Measurements from ENCODE around the gene MLEC. TPM values are rescaled to one million over a fixed set of nuclear protein-coding genes. Genes with fewer than 3 reads are reported as not detected.

Gene MLEC, protein sequence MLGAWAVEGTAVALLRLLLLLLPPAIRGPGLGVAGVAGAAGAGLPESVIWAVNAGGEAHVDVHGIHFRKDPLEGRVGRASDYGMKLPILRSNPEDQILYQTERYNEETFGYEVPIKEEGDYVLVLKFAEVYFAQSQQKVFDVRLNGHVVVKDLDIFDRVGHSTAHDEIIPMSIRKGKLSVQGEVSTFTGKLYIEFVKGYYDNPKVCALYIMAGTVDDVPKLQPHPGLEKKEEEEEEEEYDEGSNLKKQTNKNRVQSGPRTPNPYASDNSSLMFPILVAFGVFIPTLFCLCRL
- total RNA-seq (2022; extraction: Qiagen RNA extraction), result 80.3 to 96.0 TPM (median 82.9 TPM) in 5 replicates

DNA sequence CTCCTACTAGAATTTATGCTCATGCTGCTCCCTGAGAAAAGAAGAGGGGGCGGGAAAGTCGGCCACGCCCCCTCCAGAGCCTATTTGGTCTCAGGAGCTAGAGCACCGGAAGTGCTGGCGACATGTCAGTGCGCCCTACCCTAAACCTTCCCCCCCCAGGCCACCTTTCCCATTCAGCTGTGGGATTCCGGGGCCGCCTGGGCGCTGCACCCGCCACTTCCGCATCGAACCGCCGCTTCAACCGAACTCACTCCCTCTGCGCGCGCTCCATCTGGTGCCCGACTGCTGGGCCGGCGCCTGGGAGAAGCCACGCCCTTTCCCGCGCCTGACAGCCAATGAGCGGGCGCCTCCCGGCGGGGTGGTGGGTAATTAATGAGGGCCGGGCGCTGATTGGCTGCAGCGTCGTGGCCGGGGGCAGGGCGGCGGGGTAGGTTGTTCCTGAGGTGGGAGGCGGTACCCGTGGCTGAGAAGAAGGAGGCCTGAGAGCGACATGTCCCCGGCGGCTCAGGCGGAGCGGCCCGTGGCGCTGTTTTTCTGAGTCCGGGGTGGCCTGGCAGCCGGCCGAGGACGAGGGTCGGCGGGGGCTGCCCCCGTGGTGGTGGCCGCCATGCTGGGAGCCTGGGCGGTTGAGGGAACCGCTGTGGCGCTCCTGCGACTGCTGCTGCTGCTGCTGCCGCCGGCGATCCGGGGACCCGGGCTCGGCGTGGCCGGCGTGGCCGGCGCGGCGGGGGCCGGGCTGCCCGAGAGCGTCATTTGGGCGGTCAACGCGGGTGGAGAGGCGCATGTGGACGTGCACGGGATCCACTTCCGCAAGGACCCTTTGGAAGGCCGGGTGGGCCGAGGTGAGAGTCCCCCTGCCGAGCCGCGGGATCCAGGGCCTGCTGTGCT lies at the start of gene MLEC:
TSS of gene MLEC (plus strand) at position 460 of the 888 bp plus-strand sequence. CDS start at position 608, 148 bp downstream.

DNA sequence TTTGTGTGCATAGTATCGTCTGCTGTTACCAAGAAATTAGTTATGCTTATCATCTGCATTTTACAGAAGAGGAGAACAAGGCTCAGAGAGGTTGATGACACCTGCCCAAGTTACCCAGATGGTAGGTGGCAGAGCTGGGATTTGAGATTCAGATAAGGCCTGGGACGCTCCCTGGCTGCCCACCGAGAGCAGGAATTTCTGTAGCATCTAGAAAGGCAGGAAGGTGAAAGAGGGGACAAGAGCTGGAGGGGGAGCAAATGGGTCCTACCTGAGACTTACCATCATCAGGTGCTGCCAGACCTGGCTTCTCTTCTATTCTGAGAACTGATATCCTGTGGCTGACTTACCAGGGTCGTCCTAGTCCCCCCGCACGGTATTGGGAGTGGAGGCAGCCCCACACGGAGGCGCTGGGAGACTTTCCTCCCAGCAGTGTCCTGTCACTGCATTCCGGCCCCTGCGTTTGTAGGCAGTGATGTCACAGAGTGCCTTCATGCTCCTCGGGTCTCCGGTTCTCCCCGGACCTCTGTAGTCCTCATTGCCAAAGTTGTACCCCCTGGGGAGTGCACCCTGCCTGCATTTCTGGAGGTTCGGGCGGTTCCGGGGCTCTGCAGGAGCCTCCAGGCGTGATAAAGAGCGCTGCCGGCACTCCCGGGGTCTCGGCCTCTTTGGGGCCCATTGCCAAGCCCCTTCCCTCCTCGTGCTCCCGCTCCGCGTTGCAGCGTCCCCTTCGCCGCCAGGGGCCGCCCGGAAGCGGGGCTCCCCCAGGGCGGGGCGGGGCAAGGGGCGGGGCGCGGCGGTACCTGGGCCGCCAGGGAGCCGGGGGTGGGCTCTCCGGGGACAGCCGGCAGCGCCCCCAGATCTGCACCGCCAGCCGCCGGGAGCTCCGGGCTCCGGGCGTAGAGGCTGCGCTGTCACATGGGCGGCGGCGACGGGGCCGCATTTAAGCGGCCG lies 46.9 kb upstream of the MLEC start, which contains the start of gene CABP1:
TSS of gene CABP1 (plus strand) at position 856 of the 951 bp plus-strand sequence. CDS start at position 916, 60 bp downstream.

DNA sequence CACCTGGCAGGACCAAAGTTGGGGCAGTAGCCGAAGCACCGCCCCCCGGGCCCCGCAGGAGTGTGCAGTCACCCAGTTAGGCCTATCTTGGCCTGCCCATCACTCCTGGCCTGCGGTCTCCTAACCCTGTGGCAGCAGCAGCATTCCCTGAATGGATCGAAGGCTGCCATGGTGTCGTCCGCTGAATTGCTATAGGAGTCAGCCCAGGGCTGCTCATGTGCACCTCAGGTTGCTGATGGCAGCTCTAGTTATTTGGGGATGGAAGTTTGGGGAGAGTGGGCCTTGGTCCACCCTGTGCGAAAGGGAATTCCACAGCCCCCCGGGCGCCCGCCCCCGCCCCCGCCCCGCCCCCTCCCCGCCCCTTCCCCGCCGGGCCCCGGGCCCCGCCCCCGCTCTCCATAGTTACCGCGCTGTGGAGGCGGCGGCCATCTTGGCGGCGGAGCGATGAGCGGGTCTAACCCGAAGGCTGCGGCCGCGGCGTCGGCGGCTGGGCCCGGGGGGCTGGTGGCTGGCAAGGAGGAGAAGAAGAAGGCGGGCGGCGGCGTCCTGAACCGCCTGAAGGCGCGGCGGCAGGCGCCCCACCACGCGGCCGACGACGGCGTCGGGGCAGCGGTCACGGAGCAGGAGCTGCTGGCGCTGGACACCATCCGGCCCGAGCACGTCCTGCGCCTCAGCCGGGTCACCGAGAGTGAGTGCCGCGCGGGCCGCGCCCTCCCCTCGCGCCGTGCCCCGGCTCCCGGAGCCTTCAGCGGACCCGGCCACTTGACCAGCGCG lies 23.3 kb downstream of the MLEC start, which contains the start of gene UNC119B:
TSS of gene UNC119B (plus strand) at position 428 of the 774 bp plus-strand sequence. CDS start at position 445, 17 bp downstream.

DNA sequence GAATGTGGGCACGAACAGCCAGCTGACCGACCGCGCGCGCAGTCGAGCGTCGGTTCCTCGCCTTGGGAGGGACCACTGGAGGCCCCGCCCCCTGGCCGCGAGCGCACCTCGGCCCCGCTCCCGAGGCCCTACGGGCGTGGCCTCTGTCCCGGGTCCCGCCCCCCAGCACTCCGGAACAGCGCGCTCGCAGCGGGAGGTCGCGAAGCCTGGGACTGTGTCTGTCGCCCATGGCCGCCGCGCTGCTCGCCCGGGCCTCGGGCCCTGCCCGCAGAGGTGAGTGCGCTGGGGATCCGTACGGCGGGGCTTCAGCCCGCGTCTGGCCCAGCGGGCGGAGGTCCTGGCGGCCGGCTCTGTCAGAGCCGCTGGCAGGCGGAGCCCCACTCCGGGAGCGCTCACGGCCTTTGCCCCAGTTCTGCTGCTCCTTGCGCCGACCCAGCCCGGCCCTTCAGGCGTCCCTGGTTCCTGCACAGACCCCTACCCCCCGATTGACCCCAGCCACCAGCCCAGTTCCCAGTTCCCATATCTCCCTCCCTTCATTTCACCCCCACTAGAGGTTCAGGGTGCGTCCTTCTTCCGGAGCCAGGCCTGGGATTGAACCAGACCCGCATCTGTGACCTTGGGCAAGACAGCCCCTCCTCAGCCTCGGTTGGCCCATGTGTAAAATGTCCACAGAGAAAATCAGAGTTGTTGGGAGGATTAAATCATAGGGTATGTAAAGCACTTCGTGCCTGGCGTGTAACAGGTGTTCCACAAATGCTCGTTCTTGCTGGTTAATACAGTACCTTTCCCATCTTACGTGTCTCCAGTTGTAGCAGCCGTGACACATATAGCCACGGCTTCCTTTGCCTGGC lies 38.9 kb downstream of the MLEC start, which contains the start of gene ACADS:
TSS of gene ACADS (plus strand) at position 168 of the 851 bp plus-strand sequence. CDS start at position 228, 60 bp downstream.

Other genes with a start within 250 kb of the MLEC start
- 758 to 876 TPM (median 847 TPM) in 5 replicates for gene COX6A1, start 249.0 kb upstream of the MLEC start, total RNA-seq (2022; extraction: Qiagen RNA extraction)
- 73.8 to 79.7 TPM (median 75.5 TPM) in 5 replicates for gene TRIAP1, start 240.8 kb upstream of the MLEC start, total RNA-seq (2022; extraction: Qiagen RNA extraction)
- 20.0 to 26.4 TPM (median 22.3 TPM) in 5 replicates for gene GATC, start 240.7 kb upstream of the MLEC start, total RNA-seq (2022; extraction: Qiagen RNA extraction)
- 185 to 229 TPM (median 212 TPM) in 5 replicates for gene SRSF9, start 217.4 kb upstream of the MLEC start, total RNA-seq (2022; extraction: Qiagen RNA extraction)
- 544 to 693 TPM (median 587 TPM) in 5 replicates for gene DYNLL1, start 191.0 kb upstream of the MLEC start, total RNA-seq (2022; extraction: Qiagen RNA extraction)
- 26.9 to 30.4 TPM (median 28.1 TPM) in 5 replicates for gene COQ5, start 158.0 kb upstream of the MLEC start, total RNA-seq (2022; extraction: Qiagen RNA extraction)
- 93.9 to 107 TPM (median 98.6 TPM) in 5 replicates for gene RNF10, start 152.8 kb upstream of the MLEC start, total RNA-seq (2022; extraction: Qiagen RNA extraction)
- gene POP5, start 105.7 kb upstream of the MLEC start, total RNA-seq (2022; extraction: Qiagen RNA extraction), result 50.2 to 56.1 TPM (median 51.5 TPM) in 5 replicates
- 0.14 to 0.33 TPM (median 0.22 TPM) in 5 replicates for gene CABP1, start 46.5 kb upstream of the MLEC start, total RNA-seq (2022; extraction: Qiagen RNA extraction)
- 23.4 to 28.2 TPM (median 26.7 TPM) in 5 replicates for gene UNC119B, start 23.3 kb downstream of the MLEC start, total RNA-seq (2022; extraction: Qiagen RNA extraction)
- gene ACADS, start 38.7 kb downstream of the MLEC start, total RNA-seq (2022; extraction: Qiagen RNA extraction), result 8.5 to 13.0 TPM (median 11.0 TPM) in 5 replicates
- gene SPPL3, start 217.2 kb downstream of the MLEC start, total RNA-seq (2022; extraction: Qiagen RNA extraction), result 42.3 to 60.8 TPM (median 47.4 TPM) in 5 replicates